Stimulated activated CD8-positive, alpha-beta memory T cell treated with anti-CD3 and anti-CD28 coated beads, Interleukin-15, amount 100 ng/mL, for 48 hours (primary cell): ENCODE results near the gene LRRN4.

ENCODE experiments used
- DNase-seq, 2 donors: peaks; one replicate each; pipeline ENCODE4 v3.0.0-alpha.2; 2020; ENCODE audit warnings: low read depth in 2 of 2

LRRN4 gene

DNA sequence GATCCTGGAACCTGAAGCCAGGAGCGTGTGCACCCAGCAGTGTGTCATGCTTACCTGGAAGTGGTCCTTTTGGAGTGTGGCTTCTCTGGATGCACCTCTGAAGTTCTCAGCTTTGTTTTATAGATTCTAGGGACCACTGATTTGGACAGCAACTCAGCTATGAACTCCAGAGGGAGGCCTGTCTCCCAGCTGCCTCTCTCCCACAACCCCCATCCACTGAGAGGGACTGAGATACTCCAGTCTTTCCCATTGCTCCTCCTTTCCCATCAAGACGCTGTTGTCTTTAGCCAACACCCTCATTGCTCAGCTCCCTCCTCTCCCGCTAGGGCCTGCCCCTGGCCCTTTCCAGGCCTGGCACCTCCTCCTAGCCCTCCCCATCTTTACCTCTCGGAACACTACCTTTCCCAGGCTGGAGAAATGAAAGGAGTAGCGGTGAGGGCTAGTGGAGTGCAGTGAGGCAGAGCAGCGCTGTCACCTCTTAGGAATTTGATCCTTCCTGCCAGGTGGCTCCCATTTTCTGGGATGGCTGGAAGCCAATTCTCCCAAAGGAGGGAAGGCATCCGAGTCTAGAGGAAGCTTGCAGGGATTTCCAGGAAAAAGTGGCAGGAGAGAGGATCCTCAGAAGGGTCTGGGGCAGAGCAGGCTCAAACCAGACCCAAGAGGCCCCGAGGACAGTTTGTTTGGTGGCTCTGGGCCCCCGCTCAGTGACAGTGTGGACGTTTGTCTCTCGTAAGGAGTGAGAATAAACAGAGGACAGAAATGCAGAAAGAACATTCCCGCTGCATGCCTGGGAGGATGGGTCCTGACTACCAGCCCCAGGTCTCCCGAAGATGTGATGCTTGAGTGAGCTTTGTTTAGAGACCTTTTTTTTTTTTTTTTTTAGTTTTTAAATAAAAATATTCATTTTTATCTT is at the start of gene LRRN4:
Gene LRRN4 (minus strand): TSS at position 285 of the 913 bp plus-strand sequence. CDS start 1,261 bp downstream, outside the sequence.
- DNase-seq: no peak

GRCh38 chr20:6103301-6103700 is 49.4 kb upstream of the LRRN4 start:
- no peak for DNase-seq

DNA sequence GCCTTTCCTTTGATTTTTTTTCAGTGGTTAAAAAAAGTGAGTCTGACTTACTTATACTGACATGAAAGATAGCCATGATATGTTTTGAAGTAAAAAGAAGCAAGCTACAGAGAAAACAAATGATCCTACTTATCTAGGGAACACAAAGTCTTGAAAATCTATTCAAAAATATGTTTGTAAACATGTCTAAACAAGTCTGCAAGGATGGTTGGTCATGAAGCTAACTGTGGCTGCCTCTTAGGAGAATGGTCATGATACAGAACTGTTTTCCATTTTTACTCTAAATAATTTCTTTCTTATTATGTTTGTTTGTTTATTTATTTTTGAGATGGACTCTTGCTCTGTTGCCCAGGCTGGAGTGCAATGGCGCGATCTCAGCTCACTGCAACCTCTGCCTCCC is 47.5 kb upstream of the LRRN4 start:
- no peak for DNase-seq

DNA sequence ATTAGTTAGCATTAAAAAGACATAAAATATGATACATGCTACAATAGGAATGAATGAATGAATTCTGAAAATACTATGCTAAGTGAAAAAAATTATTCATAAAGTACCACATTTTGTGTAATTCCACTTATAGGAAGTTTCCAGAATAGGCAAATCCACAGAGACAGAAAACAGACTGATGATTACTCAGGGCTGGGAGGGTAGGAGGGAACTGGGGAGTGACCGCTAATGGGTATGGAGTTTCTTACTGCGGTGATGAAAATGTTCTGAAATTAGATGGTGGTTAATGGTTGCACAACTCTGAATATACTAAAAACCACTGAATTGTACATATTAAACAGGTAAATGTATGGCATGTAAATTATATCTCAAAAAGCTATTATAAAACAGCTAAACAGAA is 46.4 kb upstream of the LRRN4 start:
- no peak for DNase-seq

DNA sequence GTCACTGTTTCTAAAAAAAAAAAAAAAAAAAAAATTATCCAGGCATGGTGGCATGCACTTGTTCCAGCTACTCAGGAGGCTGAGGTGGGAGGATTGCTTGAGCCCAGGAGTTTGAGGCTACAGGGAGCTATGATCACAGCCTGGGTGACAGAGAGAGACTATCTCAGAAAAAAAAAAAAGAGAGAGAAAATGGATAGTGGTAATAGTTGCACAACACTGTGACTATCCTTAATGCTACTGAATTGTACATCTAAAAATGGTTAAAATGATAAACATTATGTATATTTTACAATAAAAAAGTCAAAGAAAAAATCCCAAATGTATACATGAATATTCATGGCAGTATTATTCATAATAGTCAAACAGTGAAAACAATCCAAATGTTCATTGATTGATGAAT is 46.0 kb upstream of the LRRN4 start:
- no peak for DNase-seq

GRCh38 chr20:6095409-6095808 is 41.5 kb upstream of the LRRN4 start:
- DNase-seq: no peak

DNA sequence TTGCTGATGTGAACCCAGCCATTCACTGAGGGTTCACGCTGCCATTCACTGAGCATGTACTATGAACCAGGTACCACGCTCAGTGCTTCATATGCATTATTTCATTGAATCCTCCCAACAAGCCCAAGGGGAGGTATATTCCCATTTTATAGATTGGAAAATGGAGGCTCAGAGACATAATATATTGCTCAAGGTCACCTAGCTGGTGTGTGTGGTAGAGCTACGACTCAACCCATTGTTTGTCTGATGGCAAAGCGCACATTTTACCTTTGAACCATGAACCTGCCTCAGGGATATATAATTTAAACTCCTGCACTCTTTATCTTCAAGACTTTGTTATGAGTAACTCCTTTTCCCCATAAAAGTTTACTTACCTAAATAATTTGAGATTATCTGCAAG is 40.7 kb upstream of the LRRN4 start:
- no peak for DNase-seq

GRCh38 chr20:6094063-6094462 is 40.2 kb upstream of the LRRN4 start:
- DNase-seq: no peak

GRCh38 chr20:6091661-6092060 is 37.8 kb upstream of the LRRN4 start:
- DNase-seq: no peak

GRCh38 chr20:6086868-6087267 is 33.0 kb upstream of the LRRN4 start:
- no peak for DNase-seq

DNA sequence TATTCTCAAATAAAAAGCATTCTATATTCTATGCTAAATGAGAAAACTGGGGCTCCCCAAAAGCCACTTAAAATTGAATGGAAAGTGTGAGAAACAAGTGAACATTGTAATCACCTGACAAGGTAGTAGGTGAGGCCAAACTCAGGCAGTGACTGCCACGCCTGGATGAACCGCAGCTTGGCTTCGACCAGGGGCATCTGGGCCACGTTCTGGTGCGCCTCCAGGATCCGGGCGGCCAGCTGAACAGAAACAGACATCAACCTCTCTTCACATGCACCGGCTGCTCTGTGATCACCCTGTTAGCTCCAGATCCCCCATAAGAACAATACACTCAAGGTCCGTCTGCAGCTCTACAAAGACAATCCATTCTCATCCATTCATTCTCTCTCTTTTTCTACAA is 30.1 kb upstream of the LRRN4 start:
- no peak for DNase-seq

DNA sequence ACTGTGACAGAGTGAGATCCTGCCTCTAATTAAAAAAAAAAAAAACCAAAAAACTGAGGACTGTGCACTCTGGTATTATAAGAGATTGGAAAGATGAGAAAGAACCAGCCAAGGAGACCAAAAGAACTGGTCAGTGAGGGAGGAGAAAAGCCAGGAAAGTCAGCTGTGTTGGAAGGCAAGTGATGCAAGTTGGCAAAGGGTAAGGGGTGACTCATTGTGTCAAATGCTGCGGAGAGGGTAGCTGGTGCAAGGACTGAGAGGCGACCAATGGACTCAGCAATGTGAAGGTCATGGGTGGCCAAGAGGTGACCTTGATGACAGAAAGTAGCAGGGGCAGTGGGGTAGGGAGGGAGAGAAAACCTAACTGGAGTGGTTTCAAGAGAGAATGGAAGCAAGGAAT is 27.4 kb upstream of the LRRN4 start:
- no peak for DNase-seq

DNA sequence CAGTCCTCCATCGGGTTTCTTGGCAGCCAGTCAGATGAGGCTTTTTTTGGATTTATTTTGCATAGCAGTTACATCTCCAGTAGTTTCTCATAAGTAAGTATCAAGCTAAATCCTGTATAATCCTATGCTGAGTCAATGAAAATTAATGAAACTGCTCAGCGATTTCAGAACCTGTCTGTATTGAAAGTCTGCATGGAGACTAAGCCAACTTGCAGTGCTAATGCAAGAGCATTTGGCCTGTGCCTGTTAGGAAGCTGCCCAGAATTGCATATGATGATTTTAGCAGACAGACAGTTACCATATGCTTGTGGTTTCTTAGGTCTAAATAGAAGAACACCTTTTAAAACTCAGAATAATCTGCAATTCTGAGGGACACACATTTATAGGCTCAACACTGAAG is 25.2 kb upstream of the LRRN4 start:
- no peak for DNase-seq

DNA sequence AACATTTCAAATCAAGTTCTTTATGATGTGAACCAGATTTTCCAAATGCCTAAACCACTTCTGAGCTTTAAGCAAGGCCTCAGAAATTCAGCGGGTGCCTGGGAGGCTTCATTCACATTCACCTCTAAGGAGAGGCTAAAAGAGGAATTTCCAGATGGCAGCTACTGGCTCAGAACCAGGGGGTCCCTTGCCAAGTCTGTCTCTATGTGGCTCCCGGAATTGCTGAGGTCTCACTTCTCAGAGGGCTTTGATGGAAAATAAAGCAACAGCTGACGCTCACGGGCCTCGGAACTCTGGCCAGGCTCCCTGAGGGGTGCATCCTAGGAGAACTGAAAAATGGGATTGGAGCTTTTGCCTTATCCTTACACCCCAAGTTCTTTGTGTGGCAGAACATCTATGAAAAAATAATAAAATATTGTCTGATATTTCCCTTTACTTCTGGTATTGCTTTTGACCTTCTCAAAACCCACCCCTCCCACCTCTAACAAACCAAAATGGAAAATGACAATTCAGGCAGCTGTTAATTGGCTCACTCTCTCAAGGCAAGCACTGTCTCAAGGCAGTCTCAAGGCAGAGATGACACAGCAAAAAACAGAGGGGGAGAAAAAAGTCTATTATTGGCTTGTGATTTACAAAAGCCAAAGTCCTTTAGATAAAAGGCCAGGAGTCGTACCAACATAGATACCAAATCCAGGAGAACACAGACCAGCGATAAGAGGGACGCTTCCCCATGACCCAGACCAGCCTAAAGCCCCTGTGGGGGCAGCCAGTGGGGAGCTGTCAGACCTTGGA is 21.8 kb upstream of the LRRN4 start:
- DNase-seq: no peak

DNA sequence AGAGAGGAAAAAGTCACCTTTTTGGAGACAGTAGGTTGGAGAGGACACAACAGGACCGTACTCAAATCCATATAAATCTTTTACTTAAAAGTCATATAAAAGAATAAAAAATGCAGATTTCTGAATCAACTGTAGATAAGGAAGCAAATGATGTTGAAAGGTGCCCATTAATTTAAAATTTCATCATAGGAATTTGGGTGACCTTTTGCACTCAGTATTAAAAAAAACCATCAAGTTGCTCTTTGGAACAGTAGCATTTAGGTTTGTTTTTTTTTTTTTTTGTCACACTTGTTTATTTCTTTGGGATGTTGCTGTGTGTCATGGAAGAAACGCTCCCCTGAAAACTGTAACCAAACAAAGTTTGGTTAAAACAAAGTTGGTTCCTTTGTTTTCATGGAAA is 20.9 kb upstream of the LRRN4 start:
- no peak for DNase-seq

DNA sequence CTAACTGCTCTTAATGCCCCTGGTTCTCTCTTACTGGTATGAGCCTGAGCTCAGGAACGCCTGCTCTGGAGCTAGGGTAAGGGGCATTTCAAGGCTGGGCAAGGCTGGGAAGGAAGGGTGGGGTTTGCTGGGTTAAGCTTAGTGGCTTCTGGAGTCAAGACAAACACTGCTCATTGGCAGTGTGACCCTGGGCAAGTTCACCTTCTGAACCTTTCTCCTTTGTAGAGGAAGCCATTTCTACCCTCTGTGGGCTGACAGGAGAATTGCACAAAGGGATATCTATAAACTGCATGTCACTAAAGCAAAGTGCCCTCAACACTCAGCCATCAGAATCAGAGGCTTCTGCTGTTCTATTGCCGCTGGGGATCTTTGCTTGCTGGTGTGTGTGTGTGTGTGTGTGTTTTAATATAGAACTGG is 20.3 kb upstream of the LRRN4 start:
- DNase-seq: no peak

DNA sequence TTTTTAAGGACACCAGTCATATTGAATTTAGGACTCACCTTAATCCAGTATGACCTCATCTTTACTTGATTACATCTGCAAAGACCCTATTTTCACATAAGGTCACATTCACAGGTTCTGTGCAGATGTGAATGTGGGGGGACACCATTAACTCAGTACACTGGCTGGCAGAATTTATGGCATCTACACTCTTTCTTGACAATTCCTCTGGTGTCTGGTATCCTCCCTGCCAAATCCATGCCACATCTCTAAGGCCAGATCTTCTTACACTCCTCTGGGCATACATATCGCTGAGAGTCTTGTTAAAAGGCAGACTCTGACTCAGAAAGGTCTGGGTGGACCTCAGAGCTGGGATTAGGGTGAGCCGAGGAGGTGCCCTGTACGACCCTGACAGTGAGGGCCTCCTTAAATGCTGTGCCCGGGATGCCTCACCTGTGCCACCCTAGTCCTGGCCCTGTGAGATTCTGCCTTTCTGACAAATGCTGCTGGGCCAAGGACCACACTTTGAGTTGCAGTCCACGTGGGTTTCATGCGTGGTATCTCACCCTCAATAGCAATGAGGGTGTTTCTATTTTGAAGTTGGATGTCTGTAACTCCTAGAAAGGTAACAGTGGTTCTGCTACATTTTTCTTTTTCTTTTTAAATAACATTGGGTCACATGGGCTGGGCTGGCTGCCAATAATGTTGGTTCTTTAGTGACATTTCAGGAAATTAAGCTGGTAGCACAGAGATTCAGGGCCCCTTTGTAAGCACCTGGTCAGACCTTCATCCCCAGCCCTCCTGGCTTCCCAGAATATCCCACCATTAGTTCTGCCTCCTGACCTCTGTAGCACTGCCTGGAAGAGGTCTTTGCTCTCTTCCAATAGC is 17.2 kb upstream of the LRRN4 start:
- no peak for DNase-seq

DNA sequence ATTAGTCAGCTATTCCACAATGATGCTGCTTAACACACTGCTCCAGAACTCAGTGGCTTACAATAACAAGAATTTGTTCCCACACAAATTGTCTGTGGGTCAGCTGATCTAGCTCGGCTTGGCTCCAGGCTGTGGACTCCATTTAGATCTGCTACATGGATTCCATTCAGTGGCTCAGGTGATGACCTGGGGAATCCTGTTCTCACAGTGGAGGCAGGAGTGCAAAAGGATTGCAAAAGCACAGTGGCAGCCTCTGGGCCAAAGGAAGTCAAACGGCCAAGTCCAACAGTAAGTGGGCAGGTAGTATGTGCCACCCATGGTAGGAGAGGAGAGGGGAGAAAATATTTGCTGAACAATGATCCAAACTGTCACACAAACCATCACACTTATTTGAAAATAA is 15.8 kb upstream of the LRRN4 start:
- DNase-seq: no peak

DNA sequence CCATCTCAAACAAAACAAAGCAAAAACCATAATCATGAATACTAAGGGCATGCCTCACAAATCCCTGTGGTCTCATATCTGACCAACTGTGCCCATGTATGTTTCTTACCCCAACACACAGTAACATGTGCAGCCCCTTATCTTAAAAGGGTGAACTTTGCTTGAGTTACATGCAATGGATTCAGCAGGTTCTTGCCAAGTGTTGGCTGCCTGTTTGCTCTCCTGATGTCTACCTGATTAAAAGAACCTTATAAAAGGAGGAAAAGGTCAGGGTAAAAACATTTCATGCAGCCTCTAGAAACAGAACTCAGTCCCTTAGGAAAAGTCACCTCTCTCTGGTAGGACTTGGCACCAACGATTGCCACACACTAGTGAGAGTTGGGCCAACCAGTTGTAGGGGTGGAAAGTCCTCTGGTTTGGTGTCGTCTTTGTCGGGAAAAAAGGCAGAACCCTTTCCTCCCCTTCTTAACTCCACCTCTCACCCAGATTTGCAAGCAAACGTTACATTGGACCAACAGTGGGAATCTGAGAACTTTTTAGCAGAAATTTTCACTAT is 14.0 kb upstream of the LRRN4 start:
- no peak for DNase-seq

DNA sequence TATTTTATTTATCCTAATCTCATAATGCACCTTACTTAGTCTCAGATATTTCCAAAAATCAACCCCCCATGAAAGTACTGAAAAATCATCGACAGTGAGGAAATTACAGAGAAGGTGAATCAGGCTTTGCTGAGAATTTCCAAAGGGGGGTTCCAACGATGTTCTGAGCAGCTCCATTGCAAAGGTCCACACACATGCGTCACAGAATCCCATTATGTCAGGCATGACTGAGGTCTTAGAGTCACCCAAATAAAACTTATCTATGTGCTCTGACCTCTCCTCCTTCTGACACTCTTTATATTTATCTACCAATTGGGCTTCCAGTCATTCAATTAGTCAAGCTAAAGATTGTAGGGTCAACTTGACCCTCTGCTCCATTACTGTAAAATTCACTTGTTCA is 12.7 kb upstream of the LRRN4 start:
- DNase-seq: no peak

- DNase-seq: no peak
These were observed 7.7 kb upstream of the LRRN4 start for GRCh38 chr20:6061544-6061943.

DNA sequence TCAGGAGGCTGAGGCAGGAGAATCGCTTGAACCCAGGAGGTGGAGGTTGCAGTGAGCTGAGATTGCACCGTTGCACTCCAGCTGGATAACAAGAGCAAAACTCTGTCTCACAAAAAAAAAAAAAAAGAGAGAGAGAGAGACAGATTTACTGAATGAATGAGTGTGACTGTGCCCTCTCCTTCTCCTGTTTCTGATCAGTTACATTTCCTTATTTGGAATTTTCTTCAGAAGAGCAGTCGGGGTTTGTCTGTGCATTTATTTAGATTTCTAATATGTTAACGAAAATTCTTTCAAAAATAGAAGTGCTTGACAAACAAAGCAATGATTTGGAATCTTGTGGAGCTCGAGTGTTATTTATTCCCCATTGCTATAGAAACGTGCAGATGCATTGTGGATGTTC is 6.4 kb upstream of the LRRN4 start:
- DNase-seq: no peak
